ENCODE results near the gene PFN3.
A peak's percentile ranks its signal among the peaks of the same experiment; 100 is the strongest.
"Not testable (repeated sequence)": the region's sequence is repeated elsewhere in the genome, so short reads cannot be mapped to it uniquely, and the experiment has no call there.

Gene PFN3

DNA sequence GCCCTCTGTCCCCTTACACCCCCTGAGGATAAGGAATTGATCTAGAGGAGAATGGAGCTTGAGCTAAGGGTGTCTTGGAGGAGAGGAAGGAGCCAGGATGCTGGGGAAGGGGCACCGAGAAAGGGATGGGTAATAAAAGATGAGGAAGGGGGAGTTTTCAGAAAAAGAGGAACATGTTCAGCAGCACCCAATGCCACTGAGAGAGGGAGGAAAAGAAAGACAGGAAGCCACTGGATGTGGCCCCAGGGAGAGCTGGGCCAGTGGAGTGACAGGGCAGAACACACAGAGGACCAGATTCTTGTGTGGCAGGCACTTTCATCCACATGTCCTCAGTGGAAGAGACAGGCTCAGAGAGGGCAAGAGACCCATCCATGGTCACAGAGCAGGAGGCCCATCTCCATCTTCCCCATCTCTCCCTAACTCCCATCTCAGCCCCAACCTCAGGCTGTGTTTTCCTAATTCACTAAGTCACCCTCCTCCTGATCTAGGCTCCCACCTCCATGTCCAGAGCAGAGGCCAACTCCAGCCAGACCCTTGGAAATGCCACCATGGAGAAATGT is 7.2 kb downstream of the PFN3 start:
- DNase-seq (ENCODE audit: low spot score): no peak

- DNase-seq (ENCODE audit: low spot score): no peak
Observed at GRCh38 chr5:177392765-177393164, 7.7 kb downstream of the PFN3 start.

DNA sequence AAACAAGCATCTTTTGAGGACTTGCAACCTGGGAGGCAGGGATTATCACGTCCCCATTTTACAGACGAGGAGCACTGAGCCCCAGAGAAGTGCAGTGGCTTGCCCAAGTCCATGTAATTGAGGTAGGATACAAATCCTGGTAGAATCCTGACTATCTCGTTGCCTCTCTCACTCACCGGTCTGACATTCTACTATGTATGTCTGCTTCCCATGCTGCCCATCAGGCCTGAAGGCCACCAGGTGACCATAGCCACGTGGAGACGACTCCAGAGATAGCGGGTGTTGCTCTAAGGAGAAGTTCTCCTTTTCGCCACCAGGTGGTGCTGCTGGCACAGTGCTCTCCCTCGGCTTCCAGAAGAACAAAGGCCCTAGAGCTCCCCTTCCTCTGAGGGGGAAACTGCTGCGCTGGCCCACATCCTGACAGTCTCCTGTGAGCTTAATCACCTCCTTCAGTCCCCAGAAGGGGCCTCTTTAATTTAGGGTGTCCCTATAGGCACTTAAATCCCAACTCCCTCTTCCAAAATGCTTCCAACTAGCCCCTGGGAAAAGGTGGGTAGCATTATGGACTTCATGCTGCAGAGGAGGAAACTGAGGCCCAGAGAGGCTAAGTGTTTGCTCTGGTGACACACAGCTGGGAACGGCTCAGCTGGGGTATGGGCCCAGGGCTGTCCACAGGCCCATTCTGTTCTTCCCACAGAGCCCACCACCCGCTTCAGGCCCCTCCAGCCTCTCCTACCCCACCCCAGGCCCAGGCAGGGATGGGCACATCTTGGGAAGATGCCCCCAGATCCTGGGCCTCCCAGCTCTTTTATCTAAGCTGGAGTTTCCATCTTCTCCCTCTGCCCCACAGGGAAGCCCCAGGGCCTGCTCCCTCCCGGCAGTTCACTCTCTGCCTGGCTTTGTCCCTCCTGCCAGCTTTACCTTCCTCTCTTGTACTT is 9.8 kb downstream of the PFN3 start:
- peak; percentile 92 for DNase-seq (ENCODE audit: low spot score)

- peak; percentile 65 for DNase-seq (ENCODE audit: low spot score)
Observed at GRCh38 chr5:177389241-177390169, 11.0 kb downstream of the PFN3 start.

- DNase-seq (ENCODE audit: low spot score): no peak
Observed at GRCh38 chr5:177388521-177389052, 11.9 kb downstream of the PFN3 start.

- no peak for DNase-seq (ENCODE audit: low spot score)
Observed at GRCh38 chr5:177387405-177387804, 13.1 kb downstream of the PFN3 start.

DNA sequence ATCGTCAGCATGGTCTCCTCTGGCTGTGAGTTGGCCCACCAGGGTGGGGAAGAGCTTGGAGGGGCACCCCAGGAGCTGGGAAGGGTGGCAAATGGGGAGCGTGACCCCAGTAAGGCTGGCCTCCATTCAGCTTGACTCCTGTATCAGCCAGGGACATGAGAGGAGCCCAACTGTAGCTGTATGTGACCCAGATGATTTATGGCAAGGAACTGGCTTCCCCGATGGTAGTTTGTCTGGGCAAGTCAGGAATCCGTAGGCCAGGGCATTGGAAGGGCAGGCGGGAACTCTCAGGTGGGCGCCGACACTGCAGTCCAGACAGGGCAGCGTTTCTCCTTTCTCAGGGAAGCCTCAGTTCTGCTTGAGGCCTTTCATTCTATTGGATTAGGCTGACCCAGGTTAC is 13.9 kb downstream of the PFN3 start:
- no peak for DNase-seq (ENCODE audit: low spot score)

DNA sequence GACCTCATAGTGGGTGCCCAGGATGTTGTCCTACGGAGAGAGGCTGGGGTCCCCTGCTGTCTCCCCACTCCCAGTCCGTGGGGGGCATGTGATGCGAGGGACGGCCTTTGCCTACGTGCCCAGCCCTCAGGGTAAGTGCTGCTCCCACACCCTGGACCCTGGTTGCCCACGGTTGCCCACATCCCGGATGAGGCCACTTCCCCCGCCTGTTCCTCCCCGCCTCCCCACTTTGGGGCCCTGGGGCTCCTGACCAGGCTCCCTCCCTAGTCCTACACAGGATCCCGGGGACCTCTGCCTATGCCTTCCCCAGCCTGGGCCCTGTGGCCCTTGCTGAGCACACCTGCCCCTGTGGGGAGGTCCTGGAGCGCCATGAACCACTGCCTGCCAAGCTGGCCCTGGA is 14.7 kb downstream of the PFN3 start:
- DNase-seq (ENCODE audit: low spot score): no peak

DNA sequence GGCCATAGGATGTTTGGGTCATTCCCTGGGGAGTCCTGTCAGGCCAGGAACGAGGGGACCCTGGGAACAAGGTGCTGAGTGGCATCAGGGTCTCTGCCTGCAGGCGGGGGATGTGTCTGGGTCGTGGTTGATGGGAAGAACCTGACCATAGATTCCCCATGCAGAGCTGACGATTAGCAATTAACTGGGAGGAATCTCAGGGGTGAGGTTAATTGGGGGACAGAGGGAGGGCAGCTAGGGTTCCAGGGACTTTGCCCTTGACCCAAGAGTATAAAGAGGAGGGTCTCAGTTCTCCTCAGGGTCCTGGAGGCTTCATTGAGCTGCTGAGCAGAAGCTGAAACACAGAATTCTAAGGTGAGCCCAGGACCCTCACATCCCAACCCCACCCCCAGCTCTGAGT is 16.3 kb downstream of the PFN3 start, which contains the start of gene SLC34A1:
Gene SLC34A1, plus strand, starts transcription at position 301 of the 400 bp plus-strand sequence. CDS start 1,308 bp downstream, outside the sequence.
- no peak for DNase-seq (ENCODE audit: low spot score)

- no peak for DNase-seq (ENCODE audit: low spot score)
Observed at GRCh38 chr5:177383181-177383580, 17.3 kb downstream of the PFN3 start.

DNA sequence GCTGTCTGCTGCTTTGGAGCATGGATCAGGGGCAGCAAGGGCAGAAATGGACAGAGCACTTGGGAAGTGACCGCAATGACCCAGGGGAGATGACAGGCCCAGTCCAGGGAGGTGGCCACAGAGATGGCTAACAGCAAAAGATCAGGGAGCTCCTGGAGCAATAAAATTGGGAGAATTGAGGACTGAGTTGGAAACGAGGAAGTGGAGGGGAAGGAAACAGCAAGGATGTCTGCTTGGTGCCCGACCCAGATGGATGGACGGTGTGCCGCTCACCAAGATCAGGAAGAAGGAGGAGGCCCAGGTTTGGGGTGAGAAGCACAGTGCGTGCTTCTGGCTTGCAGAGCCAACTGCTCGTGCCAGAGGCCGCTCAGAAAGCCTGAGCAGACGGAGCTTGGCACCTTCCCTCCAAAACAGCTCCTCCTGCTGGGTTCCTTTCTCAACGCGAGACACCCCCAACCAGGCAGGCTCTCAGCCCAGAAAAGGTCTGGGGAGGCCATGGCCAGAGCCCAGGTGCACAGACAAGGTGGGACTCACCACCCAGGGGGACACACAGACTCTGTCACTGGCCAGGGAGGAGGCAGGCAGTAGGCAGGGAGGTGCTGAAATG is 17.9 kb downstream of the PFN3 start:
- DNase-seq (ENCODE audit: low spot score): no peak

GRCh38 chr5:177380805-177381126 is 19.7 kb downstream of the PFN3 start:
- DNase-seq (ENCODE audit: low spot score): no peak

DNA sequence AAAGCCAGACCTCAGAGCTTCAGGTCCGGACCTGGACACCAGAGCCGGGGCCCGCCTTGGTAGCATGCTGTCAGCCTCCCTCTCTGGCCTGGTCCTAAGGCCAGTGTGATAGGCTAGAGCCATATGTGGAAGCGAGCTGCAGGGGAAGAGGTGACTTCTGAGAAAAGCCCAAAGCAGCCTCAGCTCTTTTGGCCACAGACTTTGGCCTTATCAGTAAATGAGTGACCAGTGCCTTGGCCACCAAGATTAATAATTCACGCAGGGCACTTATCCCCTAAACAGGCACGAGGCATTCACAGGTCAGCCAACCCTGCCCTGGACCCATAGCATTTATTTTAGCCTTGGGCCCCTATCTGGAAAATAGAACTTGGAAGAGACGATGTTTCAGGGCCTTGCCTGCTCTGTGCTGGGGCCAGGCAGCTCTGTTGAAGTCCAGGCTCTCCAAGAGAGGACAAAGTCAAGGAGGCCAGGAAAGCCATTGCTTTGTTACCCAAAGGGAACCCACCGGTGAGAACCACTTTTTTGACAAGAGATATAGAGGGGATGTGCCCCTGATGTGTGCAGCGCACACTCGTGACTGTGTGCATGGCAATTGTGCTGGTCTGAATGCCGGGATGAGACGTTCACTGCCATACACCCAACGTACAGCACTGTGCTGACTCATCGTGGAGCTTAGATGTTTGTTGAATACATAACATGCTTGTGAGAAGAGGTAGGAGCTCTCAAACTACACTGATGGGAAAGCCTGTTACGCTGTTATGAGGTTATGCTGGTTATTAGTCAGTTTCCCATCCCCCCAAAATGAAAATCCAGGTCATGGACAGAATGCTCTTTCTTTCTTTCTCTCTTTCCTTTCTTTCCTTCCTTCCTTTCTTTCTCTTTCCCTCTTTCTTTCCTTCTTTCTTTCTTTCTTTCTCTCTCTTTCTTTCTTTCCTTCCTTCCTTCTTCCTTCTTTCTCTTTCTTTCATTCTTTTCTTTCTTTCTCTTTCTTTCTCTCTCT is 21.3 kb downstream of the PFN3 start:
- peak; percentile 44 for DNase-seq (ENCODE audit: low spot score)

DNA sequence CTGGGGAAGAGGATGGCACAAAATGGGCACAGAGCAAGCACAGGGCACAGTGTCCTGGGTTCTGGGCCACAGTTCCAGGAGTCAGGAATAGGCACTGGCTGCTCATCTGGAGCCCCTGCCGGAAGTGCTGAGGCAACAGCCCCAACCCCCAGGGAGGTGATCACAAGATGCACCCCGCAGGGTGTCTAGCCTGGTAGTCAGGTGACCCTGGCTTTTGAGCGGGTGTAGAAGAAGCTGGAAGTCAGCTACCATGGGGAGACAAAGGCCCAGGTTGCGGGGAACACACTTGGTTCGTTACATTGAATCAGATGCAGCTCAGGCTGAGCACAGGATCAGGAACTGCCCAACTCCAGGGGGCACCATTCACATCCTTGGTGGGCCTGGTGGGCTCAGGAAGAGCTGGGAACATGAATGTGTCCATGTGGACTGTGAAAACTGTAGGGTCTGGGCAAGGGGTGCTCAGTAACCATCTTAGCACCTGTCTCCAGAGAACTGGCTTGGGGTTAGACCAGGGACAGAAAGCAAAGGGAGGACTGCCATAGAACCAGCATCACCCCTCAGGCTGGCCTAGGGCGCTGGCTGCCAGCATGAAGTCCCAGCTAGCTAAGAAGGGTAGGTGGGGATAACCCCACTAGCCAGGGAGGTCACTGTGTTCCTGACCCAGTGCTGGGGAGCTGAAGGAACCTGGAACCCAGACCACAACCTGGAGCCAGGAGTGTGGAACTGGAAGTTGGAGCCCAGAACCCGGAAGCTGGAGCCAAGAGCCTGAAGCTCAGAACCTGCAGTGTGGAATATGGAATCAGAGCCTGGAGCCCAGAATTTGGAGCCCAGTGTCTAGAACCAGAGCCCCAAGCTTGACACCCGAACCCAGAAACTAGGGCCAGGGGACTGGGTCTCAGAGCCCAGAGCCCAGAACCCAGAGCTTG is 22.3 kb downstream of the PFN3 start:
- DNase-seq (ENCODE audit: low spot score): no peak

DNA sequence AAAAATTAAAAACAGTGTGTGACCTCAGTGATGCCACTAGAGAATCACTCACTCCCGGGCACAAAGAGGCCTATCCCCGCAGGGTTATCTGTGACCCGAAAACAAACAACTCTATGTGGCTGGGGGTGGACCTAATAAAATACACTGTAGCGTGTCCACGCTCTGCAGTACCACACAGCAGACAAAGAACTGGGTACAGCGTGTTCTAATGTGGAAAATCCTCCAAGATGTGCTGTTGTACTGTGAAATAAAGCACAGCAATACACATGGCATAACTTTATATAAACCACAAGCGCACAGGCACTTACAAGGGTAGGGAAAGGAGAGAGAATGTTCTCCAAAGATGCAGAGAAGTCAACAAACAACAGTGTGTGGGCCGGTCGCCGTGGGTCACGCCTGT is 24.4 kb downstream of the PFN3 start:
- DNase-seq (ENCODE audit: low spot score): no peak

GRCh38 chr5:177375516-177375915 is 24.9 kb downstream of the PFN3 start:
- not testable (repeated sequence) for DNase-seq (ENCODE audit: low spot score)

DNA sequence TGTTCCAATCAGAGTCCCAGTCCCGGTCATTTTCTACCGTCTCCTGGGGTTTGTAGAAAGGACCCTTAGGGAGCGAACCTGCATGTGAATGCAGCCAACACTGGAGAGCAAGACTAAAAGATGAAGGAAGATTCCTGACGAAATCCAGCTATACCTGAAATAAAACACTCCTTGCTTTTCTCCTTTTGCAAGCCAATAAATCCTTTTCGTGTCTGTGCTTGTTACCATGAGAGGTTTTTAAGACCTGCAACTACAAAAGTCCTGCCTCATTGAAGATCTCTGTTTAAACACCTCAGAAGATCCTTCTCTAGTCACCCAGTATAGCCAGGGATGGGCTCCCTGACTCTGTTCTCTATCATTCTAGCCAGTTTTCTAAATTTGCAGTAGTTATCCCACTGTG is 26.2 kb downstream of the PFN3 start:
- no peak for DNase-seq (ENCODE audit: low spot score)

DNA sequence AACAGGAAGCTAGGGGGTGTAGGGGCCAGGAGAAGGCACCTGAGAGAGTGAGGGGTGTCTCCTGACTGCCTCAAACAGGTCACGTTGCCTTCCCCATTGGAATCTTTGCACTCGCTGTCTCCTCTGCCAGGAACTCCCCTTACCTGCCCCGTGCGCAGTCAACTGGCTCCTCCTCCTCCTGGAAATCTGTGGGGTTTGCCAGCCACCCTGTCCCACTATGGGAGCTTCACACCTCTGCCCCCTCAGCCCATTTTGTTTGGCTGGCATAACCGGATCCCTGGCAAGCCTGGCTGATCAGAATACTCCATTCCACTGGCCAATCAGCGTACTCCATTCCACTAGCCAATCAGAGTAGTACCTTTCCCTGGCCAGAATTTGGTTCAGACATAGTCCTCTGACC is 26.7 kb downstream of the PFN3 start:
- DNase-seq (ENCODE audit: low spot score): no peak

DNA sequence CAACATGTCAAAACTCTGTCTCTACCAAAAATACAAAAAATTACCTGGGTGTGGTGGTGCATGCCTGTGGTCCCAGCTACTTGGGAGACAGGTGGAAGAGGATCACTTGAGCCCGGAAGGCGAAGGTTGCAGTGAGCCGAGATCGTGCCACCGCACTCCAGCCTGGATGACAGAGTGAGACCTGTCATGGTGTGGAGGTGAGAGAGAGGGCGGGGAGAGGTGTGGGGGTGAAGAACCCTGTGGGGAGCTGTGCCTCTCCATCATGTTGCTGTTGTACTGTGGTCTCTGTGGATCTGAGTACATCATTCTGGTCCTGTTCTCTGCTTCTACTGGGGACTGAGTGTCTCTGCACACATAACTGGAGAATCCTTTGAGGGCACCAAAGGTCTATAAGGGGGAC is 27.6 kb downstream of the PFN3 start:
- no peak for DNase-seq (ENCODE audit: low spot score)

Data from GM03348 (cell line).